ENCODE measurements around the gene GPD2.
"Not testable (repeated sequence)": the region's sequence is repeated elsewhere in the genome, so short reads cannot be mapped to it uniquely, and the experiment has no call there.

Gene GPD2

DNA sequence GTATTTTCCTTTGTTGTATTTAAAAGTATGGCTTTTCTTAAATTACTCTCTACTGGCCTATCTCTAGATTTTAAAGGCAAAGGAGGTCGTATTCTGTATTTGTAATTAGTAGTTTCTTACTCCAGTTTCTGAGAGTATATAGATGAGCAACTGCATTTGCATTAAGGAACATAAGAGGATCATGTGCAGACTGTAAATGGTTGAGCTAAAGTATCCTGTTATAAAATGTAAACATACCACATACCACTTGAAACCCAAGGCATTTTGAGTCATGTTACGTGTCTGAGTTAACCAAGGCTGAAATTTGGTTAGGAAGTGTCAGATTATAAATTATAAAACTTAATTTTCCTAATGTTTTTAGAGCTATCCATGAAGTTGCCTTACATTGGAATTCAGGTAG lies 76.3 kb downstream of the GPD2 start:
- no peak for DNase-seq (ENCODE audit: low read depth)
- H3K4me3 ChIP-seq (ENCODE audit: low read depth, low read length), result no peak overlapping the region

DNA sequence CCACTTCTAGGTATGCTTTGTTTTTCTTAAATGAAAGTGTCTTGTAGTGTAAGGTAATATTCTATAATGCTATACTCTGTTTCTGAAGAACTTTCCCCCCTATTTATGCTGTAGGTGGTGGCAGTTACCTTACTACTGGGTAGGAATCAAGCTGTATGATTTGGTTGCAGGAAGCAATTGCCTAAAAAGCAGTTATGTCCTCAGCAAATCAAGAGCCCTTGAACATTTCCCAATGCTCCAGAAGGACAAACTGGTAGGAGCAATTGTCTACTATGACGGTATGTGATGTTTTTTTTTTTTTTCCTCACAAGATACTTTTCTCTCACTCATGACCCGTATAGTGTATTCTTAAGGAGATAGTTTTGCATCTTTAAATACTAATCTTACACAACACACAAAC lies 77.0 kb downstream of the GPD2 start:
- no peak for DNase-seq (ENCODE audit: low read depth)
- H3K4me3 ChIP-seq (ENCODE audit: low read depth, low read length), result no peak overlapping the region

DNA sequence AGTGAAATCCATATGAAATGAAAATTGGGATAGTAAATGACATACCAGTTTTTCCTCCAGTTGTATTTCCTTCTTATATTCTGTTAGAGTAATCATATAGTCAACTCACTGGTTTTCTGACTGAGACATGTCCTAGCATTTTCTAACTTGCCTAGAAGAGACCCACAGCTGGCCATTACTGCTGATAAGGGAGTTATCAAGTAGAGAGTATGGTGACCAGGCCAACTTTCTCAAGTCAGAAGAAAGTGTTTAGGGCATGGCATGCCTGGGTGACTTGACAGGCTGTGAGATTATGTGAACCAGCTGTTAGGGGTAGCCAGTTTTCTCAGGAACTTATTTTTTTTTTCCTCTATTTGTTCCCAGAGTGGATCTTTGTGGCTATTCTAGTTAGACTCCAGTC lies 81.2 kb downstream of the GPD2 start:
- H3K4me3 ChIP-seq (ENCODE audit: low read depth, low read length), result no peak overlapping the region
- DNase-seq (ENCODE audit: low read depth), result no peak

DNA sequence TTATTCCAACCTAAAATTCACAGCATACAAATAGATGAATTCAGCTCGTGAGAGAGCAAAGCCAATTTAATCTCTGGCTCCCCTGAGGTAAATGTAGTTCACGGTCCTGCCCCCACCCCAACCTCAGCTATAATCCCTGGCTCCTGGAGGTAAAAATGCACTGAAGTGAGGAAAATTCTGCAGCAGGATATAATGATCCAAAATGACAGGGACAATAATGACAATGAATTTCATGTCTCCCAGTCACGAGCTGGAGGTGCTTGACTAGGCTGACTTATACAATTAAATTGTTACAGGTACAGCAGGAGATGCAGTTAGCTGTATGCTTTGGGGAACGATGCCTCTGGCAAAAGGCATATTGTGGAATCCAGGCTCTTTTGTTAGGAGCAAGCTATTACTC lies 82.0 kb downstream of the GPD2 start:
- no peak for DNase-seq (ENCODE audit: low read depth)
- no peak overlapping the region for H3K4me3 ChIP-seq (ENCODE audit: low read depth, low read length)

DNA sequence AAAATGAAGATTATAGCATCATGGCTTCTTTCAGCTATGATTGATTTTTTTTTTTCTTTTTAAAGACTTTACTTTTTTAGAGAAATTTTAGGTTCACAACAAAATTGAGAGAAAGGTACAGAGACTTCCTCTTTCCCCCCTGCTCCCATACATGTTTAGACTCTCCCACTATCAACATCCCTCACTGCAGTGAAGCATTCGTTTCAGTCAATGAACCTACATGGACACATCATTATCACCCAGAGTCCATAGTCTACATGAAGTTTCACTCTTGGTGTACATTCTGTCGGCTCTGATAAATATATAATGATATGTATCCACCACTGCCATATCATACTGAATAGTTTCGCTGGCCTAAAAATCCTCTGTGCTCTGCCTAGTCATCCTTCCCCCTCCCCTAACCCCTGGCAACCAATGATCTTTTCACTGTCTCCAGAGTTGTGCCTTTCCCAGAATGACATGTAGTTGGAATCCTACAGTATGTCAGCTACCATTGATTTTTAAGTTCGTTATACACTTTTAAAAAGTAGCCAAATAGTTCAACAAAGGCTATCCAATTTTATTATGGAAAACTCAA lies 86.8 kb downstream of the GPD2 start:
- DNase-seq (ENCODE audit: low read depth), result no peak
- H3K4me3 ChIP-seq (ENCODE audit: low read depth, low read length), result no peak overlapping the region

DNA sequence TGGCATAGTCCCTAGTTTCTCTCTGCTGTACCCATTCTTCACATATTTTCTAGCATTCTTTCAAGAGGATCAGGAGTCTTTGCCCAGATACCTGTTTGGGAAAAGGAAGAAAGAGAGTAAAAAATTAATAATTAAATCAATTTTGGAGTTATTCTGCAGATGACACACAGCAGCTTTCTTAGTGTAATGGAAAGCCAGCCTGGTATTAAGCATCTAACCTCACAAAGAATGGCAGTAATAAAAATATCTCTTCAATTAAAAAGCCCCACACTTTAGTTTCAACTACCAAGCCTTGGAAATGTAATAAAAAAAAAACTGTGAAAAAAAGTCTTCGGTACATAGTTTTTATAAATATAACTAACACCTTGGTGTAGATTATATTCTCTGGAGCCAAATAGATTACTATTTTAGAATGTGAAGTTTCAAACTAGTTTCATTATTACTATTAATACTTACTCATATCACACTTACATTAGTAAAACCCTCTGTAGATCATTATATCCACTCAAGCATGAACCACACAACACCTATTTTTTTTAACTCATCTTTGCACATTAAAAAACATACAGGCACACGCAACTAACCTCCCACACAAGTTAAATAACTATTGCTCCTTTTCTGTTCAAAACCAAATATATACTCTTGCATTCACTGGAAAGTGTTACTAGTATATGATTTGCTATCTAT lies 90.9 kb downstream of the GPD2 start:
- no peak for DNase-seq (ENCODE audit: low read depth)
- H3K4me3 ChIP-seq (ENCODE audit: low read depth, low read length), result no peak overlapping the region

DNA sequence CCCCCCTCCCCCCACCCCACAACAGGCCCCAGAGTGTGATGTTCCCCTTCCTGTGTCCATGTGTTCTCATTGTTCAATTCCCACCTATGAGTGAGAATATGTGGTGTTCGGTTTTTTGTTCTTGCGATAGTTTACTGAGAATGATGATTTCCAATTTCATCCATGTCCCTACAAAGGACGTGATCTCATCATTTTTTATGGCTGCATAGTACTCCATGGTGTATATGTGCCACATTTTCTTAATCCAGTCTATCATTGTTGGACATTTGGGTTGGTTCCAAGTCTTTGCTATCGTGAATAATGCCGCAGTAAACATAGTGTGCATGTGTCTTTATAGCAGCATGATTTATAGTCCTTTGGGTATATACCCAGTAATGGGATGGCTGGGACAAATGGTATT lies 92.4 kb downstream of the GPD2 start:
- DNase-seq (ENCODE audit: low read depth); H3K4me3 ChIP-seq (ENCODE audit: low read depth, low read length): not testable (repeated sequence)

DNA sequence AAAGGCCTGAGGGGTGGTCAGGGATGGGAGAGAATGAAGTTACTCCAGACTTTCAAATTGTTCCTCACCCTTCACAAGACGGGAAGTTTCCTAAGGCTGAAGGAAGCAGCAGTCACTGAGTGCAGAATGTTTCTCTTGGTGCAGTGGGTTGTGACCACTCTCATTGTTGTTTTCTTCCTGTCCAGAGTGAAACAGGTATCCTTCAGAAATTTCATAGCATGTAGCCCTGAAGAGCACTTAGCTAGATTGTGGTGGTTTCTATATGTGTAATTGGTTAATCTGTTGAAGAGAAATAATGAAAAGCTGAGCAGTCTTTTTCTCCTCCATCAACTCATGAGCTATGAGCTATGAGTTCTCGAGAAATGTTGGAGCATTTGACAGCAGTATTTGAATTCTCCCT lies 96.8 kb downstream of the GPD2 start:
- no peak overlapping the region for H3K4me3 ChIP-seq (ENCODE audit: low read depth, low read length)
- DNase-seq (ENCODE audit: low read depth), result no peak

DNA sequence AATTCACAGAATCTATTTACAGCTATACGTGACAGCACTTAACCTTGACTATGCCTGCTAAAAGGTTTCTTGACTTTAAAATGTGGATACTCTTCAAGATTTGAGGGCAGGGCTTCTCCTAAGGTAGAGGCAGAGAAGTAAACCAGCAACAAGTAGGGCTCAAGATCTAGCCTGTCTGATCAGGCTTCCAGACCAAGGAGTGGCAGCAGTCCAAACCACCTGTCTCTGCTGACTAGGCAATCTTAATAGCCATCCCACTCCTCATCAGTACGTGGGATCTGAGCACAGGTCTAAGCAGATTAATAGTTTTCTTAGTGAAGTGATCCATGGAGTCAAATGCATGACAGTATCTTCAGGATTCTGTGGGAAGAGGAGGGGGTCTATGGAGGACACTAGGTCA lies 100.4 kb downstream of the GPD2 start:
- no peak for DNase-seq (ENCODE audit: low read depth)
- H3K4me3 ChIP-seq (ENCODE audit: low read depth, low read length), result no peak overlapping the region

DNA sequence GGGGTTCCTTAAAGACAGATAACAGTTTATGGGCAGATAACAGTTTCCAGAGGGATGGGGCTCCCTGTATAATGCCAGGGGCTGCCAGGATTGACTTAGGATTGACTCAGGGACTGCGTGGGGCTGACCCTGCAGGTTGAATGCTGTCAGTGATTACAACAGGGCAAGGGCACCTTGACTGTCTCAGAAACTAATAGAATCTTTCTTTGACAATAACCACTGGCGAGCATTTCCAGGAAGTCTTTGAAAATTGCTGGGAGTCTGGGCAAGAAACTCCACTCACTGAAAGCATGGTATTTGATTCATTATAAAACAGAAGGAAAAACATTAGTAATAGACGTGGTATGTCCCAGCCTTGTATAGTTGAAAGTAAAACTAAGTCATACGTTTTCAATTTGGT lies 101.0 kb downstream of the GPD2 start:
- no peak for DNase-seq (ENCODE audit: low read depth)
- H3K4me3 ChIP-seq (ENCODE audit: low read depth, low read length), result no peak overlapping the region

DNA sequence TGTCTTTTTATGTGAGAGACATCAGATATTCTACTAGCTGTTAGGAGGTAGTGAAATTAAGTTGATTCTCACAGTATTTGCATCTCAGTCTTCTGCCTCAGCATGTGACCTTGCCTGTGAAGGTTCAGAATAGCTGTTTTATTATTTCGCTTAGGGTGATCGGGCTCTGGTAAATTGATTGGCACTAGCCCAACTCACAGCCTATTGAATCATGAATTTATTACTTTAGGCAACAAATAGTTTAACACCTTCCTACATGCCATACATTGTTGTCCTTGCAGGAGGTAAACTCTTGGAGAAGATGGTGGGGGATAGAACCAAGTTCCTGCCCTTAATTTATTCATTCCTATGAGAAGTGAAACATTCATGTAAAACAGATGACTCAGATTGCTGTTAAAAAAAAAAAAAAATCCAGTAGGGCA lies 101.9 kb downstream of the GPD2 start:
- no peak for DNase-seq (ENCODE audit: low read depth)
- no peak overlapping the region for H3K4me3 ChIP-seq (ENCODE audit: low read depth, low read length)

DNA sequence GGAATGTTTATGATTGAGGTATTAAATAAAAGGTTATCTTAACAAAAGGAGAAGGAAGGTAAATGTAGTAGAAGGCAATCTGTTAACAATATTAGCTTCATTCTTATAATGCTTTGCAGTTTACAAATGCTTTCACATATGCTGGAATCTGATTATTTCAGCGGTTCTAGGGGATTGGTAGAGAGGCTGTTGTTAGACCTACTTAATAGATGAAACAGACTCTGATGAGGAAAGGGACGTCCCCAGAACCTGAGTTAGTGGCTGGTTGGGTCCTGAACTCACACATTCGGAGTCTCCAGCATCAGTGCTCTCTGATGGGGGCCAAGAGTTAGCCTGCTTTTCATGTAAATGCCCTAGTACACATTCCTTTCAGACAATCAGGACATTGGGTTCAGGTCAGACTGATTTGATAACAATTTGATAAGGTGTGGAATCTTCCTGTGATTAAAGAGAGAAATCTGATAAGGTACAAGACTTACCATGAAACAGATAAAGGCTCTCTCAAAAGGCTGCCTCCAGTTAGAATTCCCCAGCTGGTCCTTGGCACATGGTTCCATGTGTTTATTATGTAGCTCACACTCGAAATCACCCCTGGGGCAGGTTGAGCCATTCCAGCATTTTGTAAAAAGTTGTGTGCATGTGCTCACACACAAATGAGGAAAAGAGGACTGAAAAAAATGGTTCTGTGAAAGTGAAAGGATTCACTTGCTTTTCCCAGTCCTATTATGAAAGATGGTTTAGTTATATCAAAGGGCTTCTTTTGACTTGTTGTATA lies 103.1 kb downstream of the GPD2 start:
- no peak for DNase-seq (ENCODE audit: low read depth)
- H3K4me3 ChIP-seq (ENCODE audit: low read depth, low read length), result no peak overlapping the region

DNA sequence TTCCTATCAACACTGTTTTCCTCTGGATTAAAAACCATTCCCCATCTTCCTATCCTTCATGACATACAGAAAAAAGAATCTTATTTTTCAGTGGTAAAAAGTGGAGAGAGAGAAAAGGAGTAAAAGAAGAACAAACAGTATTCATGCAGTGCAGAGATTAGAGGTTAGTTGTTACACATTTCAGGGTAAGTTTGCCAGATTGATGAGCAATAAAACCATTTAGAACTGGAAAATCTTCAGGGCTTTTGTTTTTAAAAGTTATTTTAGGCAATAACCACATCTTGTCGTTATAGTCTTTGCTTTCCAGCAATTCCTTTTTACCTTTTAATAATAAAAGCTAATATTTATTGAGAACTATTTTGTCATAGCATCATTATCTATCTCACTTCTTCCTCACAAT lies 104.5 kb downstream of the GPD2 start:
- DNase-seq (ENCODE audit: low read depth), result no peak
- no peak overlapping the region for H3K4me3 ChIP-seq (ENCODE audit: low read depth, low read length)

DNA sequence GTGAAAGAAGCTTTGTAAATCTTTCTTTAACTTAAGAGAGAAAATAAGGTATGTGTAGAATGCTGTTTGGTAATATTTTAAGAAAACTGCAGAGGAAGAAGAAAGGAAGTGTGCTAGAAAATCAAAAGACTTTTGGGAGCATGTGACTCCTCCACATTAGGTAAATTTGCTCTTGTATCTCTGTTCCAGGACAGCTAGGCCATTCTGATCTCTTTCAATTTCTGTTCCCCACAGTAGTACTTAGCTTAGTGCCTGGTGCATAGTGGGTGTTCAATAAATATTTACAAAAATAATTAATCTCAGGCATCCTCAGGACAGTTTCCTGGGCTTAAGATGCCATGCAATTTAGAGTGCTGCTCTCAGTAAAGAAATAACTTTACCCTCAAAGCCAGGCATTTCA lies 105.0 kb downstream of the GPD2 start:
- no peak for DNase-seq (ENCODE audit: low read depth)
- no peak overlapping the region for H3K4me3 ChIP-seq (ENCODE audit: low read depth, low read length)

DNA sequence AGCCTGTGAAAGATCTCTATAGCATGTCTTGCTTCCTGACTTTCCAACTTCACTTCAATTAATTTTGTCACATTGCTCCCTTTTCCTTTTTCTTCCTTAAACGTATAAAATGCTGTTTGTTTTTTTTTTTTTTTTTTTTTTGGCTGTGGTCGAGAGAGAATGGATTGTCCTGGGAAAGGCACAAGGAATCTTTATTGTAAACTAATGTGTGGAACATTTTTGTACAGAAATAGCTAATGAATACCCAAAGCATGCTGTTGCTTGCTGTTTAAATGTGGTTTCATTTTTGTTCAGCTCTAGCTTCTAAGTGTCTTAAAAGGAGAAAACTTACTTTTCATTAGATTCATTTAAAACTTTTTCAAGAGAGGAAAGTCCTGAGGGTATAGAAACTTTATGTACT lies 105.5 kb downstream of the GPD2 start:
- DNase-seq (ENCODE audit: low read depth), result no peak
- no peak overlapping the region for H3K4me3 ChIP-seq (ENCODE audit: low read depth, low read length)

DNA sequence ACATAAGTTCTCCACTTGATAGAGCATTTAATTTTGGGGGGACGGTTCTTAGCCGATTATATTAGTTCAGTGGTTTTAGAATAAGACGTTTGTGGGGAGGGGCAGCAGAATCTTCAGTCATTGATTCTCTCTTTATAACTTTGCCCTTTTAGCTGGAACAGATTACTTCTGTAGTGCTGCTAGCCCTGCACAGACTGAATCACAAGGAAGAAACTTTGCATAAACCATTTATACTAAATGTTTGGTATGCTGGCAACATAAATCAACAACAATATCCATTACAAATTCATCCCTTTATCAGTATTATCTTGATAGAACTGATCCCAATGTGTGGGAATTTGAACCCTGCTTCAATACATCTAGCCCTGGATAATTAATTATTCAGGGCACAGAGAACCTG lies 112.2 kb downstream of the GPD2 start:
- no peak for DNase-seq (ENCODE audit: low read depth)
- H3K4me3 ChIP-seq (ENCODE audit: low read depth, low read length), result no peak overlapping the region

DNA sequence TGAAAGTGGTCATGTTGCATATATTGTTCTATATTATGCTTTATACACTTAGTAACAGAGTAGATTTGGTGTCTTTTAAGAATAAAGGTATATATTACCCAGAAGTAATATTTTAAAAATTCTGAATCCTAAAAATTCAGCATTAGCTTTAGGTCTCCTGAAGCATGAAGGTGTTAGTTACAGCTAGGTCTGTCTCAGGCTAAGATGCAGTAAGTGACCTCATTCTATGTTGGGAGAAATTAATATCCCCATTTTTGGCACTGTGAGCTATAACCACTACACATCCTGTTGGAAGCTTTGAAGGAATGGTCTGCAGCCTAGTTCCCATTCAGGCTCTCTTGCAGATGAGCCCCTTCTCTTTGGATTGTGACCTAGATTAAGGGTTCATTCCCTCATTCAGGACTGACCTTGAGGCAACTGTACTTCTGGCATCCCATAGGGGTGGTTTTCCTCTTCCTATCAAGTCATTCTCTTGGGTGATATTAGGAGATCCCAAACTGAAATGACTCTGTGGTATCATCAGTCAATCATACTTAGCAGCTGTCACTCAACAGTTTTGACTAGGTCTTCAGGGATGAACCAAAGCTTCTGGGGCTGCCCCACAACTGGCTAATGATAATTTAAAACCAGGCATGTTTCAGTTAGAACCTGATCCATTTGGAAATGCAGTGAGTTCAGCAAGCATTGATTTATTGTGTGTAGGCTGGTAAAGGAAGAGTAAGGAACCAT lies 117.7 kb downstream of the GPD2 start:
- H3K4me3 ChIP-seq (ENCODE audit: low read depth, low read length), result no peak overlapping the region
- no peak for DNase-seq (ENCODE audit: low read depth)

DNA sequence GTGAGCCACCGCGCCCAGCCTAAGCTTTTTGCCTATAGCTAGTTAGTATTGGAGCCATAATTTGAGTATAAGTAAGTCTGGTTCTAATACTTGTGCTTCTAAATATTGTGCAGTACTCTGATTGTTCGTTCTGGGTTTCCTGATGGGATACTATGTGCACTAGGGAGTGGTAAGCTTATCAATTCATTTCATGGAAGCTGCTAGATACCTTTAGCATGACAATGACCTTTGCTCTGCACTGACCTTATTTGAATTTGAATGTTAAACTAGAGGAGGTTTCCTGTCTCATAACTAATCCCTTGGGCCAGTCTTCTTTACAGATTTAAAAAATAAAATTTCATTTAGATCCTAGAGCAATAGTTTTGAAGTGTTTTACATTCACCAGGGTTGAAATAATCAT lies 125.1 kb downstream of the GPD2 start:
- no peak for DNase-seq (ENCODE audit: low read depth)
- H3K4me3 ChIP-seq (ENCODE audit: low read depth, low read length), result no peak overlapping the region

DNA sequence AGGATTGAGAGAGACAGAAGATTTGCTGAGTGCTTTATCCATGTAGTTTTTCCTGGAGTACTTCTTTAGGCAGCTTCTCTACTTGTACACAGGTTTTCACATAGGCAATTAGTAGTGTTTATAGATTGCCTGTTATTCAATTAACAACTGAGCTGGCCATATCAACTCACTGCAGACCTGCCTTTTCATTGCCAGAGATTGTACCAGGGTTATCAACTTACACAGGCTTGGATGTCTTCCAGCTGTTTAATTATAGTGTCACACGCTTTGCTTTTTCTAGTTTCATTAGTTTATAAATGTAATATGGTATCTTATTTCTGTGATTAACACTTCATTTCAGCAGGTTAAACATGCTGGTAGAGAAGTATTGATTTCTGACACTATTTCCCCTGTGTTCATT lies 125.9 kb downstream of the GPD2 start:
- no peak for DNase-seq (ENCODE audit: low read depth)
- no peak overlapping the region for H3K4me3 ChIP-seq (ENCODE audit: low read depth, low read length)

DNA sequence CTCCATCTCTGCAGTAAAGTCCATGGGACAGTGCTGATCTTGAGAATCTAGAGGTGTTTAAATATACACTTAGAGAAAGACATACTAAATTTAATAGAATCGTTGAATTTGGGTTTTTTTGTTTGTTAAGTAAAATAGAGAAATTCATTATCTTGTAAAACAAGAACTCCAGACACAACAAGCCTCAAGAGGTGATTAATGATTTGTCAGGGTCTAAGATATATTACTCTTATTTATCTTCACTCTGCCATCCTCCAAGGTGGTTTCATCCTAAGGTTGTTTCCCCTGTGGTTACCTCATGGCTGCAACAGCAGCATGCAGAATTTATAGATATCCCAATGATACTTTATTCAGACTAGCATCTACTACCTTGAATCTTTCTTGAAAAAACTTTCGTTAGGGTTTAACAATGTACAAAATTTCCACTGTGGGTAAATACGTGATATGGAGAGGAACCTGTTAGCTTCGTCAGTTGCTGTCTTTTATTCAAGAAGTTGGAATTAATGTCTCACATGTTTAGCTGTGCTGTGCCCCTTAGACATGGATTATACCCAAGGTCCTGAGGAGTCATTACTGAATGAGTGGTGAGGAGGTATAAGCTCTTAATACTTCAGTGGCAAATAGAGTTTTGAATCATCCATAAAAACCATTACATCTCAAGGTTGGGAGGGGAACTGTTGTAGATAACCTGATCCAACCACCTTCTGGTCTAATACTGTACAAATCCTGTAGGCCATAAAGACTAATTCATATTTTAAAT lies 128.0 kb downstream of the GPD2 start:
- no peak for DNase-seq (ENCODE audit: low read depth)
- no peak overlapping the region for H3K4me3 ChIP-seq (ENCODE audit: low read depth, low read length)

Data from skeletal muscle cell (primary cell).